Activated CD8-positive, alpha-beta memory T cell treated with anti-CD3 and anti-CD28 coated beads, Interleukin-2, amount 50 U/mL, for 1 hour (primary cell): ENCODE data around the gene STARD13.

ENCODE experiments used
- DNase-seq: peaks from one replicate; pipeline ENCODE4 v3.0.0-alpha.2; 2020; ENCODE audit errors: extremely low read depth

The STARD13 gene

GRCh38 chr13:33201659-33202058, 83.9 kb downstream of the STARD13 start:
- DNase-seq: no peak

- DNase-seq: no peak
Measured at GRCh38 chr13:33199289-33199850, 86.2 kb downstream of the STARD13 start.

GRCh38 chr13:33197541-33197971, 88.0 kb downstream of the STARD13 start:
- DNase-seq: no peak

- DNase-seq: no peak
Measured at GRCh38 chr13:33196767-33197166, 88.8 kb downstream of the STARD13 start.

GRCh38 chr13:33195693-33196464, 89.7 kb downstream of the STARD13 start:
- no peak for DNase-seq

- no peak for DNase-seq
Measured at GRCh38 chr13:33194820-33195692, 90.5 kb downstream of the STARD13 start.

- DNase-seq: no peak
Measured at GRCh38 chr13:33193428-33193974, 92.1 kb downstream of the STARD13 start.

GRCh38 chr13:33191425-33192210, 93.9 kb downstream of the STARD13 start:
- no peak for DNase-seq

- no peak for DNase-seq
Measured at GRCh38 chr13:33189470-33189869, 96.1 kb downstream of the STARD13 start.

GRCh38 chr13:33188093-33188882, 97.3 kb downstream of the STARD13 start:
- DNase-seq: no peak

GRCh38 chr13:33186861-33187291, 98.7 kb downstream of the STARD13 start:
- DNase-seq: no peak

GRCh38 chr13:33185853-33186252, 99.7 kb downstream of the STARD13 start:
- DNase-seq: no peak

GRCh38 chr13:33184530-33184929, 101.0 kb downstream of the STARD13 start:
- no peak for DNase-seq

GRCh38 chr13:33184112-33184490, 101.5 kb downstream of the STARD13 start:
- DNase-seq: no peak

GRCh38 chr13:33183431-33184111, 102.0 kb downstream of the STARD13 start:
- no peak for DNase-seq

GRCh38 chr13:33182729-33183128, 102.8 kb downstream of the STARD13 start:
- DNase-seq: no peak

- no peak for DNase-seq
Measured at GRCh38 chr13:33181264-33181663, 104.3 kb downstream of the STARD13 start.

GRCh38 chr13:33180122-33180804, 105.3 kb downstream of the STARD13 start:
- DNase-seq: no peak

GRCh38 chr13:33179463-33179862, 106.1 kb downstream of the STARD13 start:
- no peak for DNase-seq
